ENCODE results near the gene TNFRSF13B. TPM values are rescaled to one million over a fixed set of nuclear protein-coding genes. Genes with fewer than 3 reads are reported as not detected.
"Not testable (repeated sequence)": the region's sequence is repeated elsewhere in the genome, so short reads cannot be mapped to it uniquely, and the experiment has no call there.

The TNFRSF13B gene
- total RNA-seq, 1 experiment from 2014 or later, result not detected

GRCh38 chr17:17009972-17010371, 38.1 kb upstream of the TNFRSF13B start:
- not testable (repeated sequence) for H3K9me2 ChIP-seq (replicated peaks; ENCODE audit: insufficient read depth, low read length); H3K36me3 ChIP-seq (ENCODE audit: insufficient read depth, low read length); H3K4me2 ChIP-seq (ENCODE audit: low read depth, low read length, poor library complexity, severe bottlenecking); H2AFZ ChIP-seq (ENCODE audit: low read length); H3K79me2 ChIP-seq (ENCODE audit: low read length); H3K27ac ChIP-seq (ENCODE audit: low read length); H3K9ac ChIP-seq (ENCODE audit: low read length); DNase-seq; H4K20me1 ChIP-seq (ENCODE audit: insufficient read depth, low read depth, low read length); H3K27me3 ChIP-seq (ENCODE audit: low read length); H3K4me3 ChIP-seq (ENCODE audit: low read length); H3K9me3 ChIP-seq (ENCODE audit: low read length); H3K4me1 ChIP-seq (ENCODE audit: low read length)

GRCh38 chr17:17008621-17009397, 36.9 kb upstream of the TNFRSF13B start:
- H3K9me3 ChIP-seq (ENCODE audit: low read length); H3K4me2 ChIP-seq (ENCODE audit: low read depth, low read length, poor library complexity, severe bottlenecking); H3K36me3 ChIP-seq (ENCODE audit: insufficient read depth, low read length); H3K4me1 ChIP-seq (ENCODE audit: low read length); H3K4me3 ChIP-seq (ENCODE audit: low read length); DNase-seq; H3K9me2 ChIP-seq (replicated peaks; ENCODE audit: insufficient read depth, low read length); H3K9ac ChIP-seq (ENCODE audit: low read length); H3K27me3 ChIP-seq (ENCODE audit: low read length); H2AFZ ChIP-seq (ENCODE audit: low read length); H3K79me2 ChIP-seq (ENCODE audit: low read length); H3K27ac ChIP-seq (ENCODE audit: low read length); H4K20me1 ChIP-seq (ENCODE audit: insufficient read depth, low read depth, low read length): not testable (repeated sequence)

- not testable (repeated sequence) for H3K4me3 ChIP-seq (ENCODE audit: low read length); H3K27me3 ChIP-seq (ENCODE audit: low read length); H4K20me1 ChIP-seq (ENCODE audit: insufficient read depth, low read depth, low read length); H2AFZ ChIP-seq (ENCODE audit: low read length); H3K9ac ChIP-seq (ENCODE audit: low read length); H3K79me2 ChIP-seq (ENCODE audit: low read length); H3K27ac ChIP-seq (ENCODE audit: low read length); H3K9me3 ChIP-seq (ENCODE audit: low read length); H3K36me3 ChIP-seq (ENCODE audit: insufficient read depth, low read length); H3K4me1 ChIP-seq (ENCODE audit: low read length); DNase-seq; H3K9me2 ChIP-seq (replicated peaks; ENCODE audit: insufficient read depth, low read length); H3K4me2 ChIP-seq (ENCODE audit: low read depth, low read length, poor library complexity, severe bottlenecking)
Observed at GRCh38 chr17:17007891-17008290, 36.0 kb upstream of the TNFRSF13B start.

- not testable (repeated sequence) for DNase-seq; H3K4me1 ChIP-seq (ENCODE audit: low read length); H3K36me3 ChIP-seq (ENCODE audit: insufficient read depth, low read length); H3K9me2 ChIP-seq (replicated peaks; ENCODE audit: insufficient read depth, low read length); H4K20me1 ChIP-seq (ENCODE audit: insufficient read depth, low read depth, low read length); H3K27me3 ChIP-seq (ENCODE audit: low read length); H3K9me3 ChIP-seq (ENCODE audit: low read length); H3K4me2 ChIP-seq (ENCODE audit: low read depth, low read length, poor library complexity, severe bottlenecking); H3K27ac ChIP-seq (ENCODE audit: low read length); H3K79me2 ChIP-seq (ENCODE audit: low read length); H2AFZ ChIP-seq (ENCODE audit: low read length); H3K9ac ChIP-seq (ENCODE audit: low read length); H3K4me3 ChIP-seq (ENCODE audit: low read length)
Observed at GRCh38 chr17:17004997-17005614, 33.2 kb upstream of the TNFRSF13B start.

- no peaks in the 10 kb centered on the region for H3K27me3 ChIP-seq (ENCODE audit: low read length)
- H3K27ac ChIP-seq (ENCODE audit: low read length), result no peak overlapping the region
- H3K4me1 ChIP-seq (ENCODE audit: low read length), result no peaks in the 10 kb centered on the region
- H3K79me2 ChIP-seq (ENCODE audit: low read length), result no peaks in the 10 kb centered on the region
- H3K9me2 ChIP-seq (replicated peaks; ENCODE audit: insufficient read depth, low read length), result no peaks in the 10 kb centered on the region
- DNase-seq, result no peak
- H4K20me1 ChIP-seq (ENCODE audit: insufficient read depth, low read depth, low read length), result peaks cover 3% of the 10 kb centered on the region; the same call in 1 of the 2 replicates
- H3K9ac ChIP-seq (ENCODE audit: low read length), result no peak overlapping the region
- H3K9me3 ChIP-seq (ENCODE audit: low read length), result no peaks in the 10 kb centered on the region
- H3K4me3 ChIP-seq (ENCODE audit: low read length), result no peak overlapping the region
- no peak overlapping the region for H2AFZ ChIP-seq (ENCODE audit: low read length)
- H3K4me2 ChIP-seq (ENCODE audit: low read depth, low read length, poor library complexity, severe bottlenecking), result no peak overlapping the region
- H3K36me3 ChIP-seq (ENCODE audit: insufficient read depth, low read length), result no peaks in the 10 kb centered on the region
Observed at GRCh38 chr17:17004251-17004996, 32.5 kb upstream of the TNFRSF13B start.

- not testable (repeated sequence) for H3K4me1 ChIP-seq (ENCODE audit: low read length); H4K20me1 ChIP-seq (ENCODE audit: insufficient read depth, low read depth, low read length); H3K9me2 ChIP-seq (replicated peaks; ENCODE audit: insufficient read depth, low read length); H3K79me2 ChIP-seq (ENCODE audit: low read length); H3K9ac ChIP-seq (ENCODE audit: low read length); H3K4me2 ChIP-seq (ENCODE audit: low read depth, low read length, poor library complexity, severe bottlenecking); H3K27me3 ChIP-seq (ENCODE audit: low read length); H3K9me3 ChIP-seq (ENCODE audit: low read length); H3K27ac ChIP-seq (ENCODE audit: low read length); DNase-seq; H2AFZ ChIP-seq (ENCODE audit: low read length); H3K4me3 ChIP-seq (ENCODE audit: low read length); H3K36me3 ChIP-seq (ENCODE audit: insufficient read depth, low read length)
Observed at GRCh38 chr17:17002731-17003715, 31.1 kb upstream of the TNFRSF13B start.

GRCh38 chr17:17001874-17002520, 30.1 kb upstream of the TNFRSF13B start:
- no peaks in the 10 kb centered on the region for H3K9me3 ChIP-seq (ENCODE audit: low read length)
- H3K27me3 ChIP-seq (ENCODE audit: low read length), result no peaks in the 10 kb centered on the region
- H3K9ac ChIP-seq (ENCODE audit: low read length), result no peak overlapping the region
- H3K4me3 ChIP-seq (ENCODE audit: low read length), result no peak overlapping the region
- DNase-seq, result peak; percentile 92
- no peak overlapping the region for H3K4me2 ChIP-seq (ENCODE audit: low read depth, low read length, poor library complexity, severe bottlenecking)
- H3K4me1 ChIP-seq (ENCODE audit: low read length), result no peaks in the 10 kb centered on the region
- no peak overlapping the region for H3K27ac ChIP-seq (ENCODE audit: low read length)
- H3K79me2 ChIP-seq (ENCODE audit: low read length), result no peaks in the 10 kb centered on the region
- no peaks in the 10 kb centered on the region for H3K36me3 ChIP-seq (ENCODE audit: insufficient read depth, low read length)
- H3K9me2 ChIP-seq (replicated peaks; ENCODE audit: insufficient read depth, low read length), result no peaks in the 10 kb centered on the region
- no peak overlapping the region for H2AFZ ChIP-seq (ENCODE audit: low read length)
- peaks cover 3% of the 10 kb centered on the region; the same call in 1 of the 2 replicates for H4K20me1 ChIP-seq (ENCODE audit: insufficient read depth, low read depth, low read length)

Data from Karpas-422 (cell line).